GM23338 (cell line): ENCODE measurements around the gene SIRPG. TPM values are rescaled to one million over a fixed set of nuclear protein-coding genes. Genes with fewer than 3 reads are reported as not detected.

Experiments
- ATAC-seq: fragments of 200-7000 bp; cut with Tn5 transposase; 3 replicates; pipeline ENCODE4 v1.9.1; 2020
- DNase-seq: peaks from one replicate; pipeline ENCODE4 v3.0.0-alpha.2; 2015; ENCODE audit warnings: low spot score
- H2AFZ ChIP-seq: fragments of 200-600 bp; sonication (generic); 2 replicates; pipeline ENCODE4 v1.8.0; 2016; ENCODE audit warnings: antibody characterized with exemption, mild to moderate bottlenecking, moderate library complexity
- H3F3A ChIP-seq: fragments of 200-600 bp; sonication (generic); replicated peaks from 2 replicates; pipeline ENCODE4 v1.8.0; 2017; ENCODE audit warnings: antibody characterized with exemption, mixed run types, low read depth
- H3K27ac ChIP-seq: fragments of 200-600 bp; sonication (generic); 2 replicates; pipeline ENCODE4 v1.6.1; 2016; ENCODE audit warnings: low read depth
- H3K27me3 ChIP-seq: fragments of 200-600 bp; sonication (generic); 2 replicates; pipeline ENCODE4 v1.8.0; 2016; ENCODE audit warnings: mild to moderate bottlenecking, mixed run types, moderate library complexity; ENCODE audit not compliant: insufficient read depth
- H3K36me3 ChIP-seq: fragments of 200-600 bp; sonication (generic); 2 replicates; pipeline ENCODE4 v1.8.0; 2016; ENCODE audit warnings: mild to moderate bottlenecking; ENCODE audit not compliant: insufficient read depth
- H3K4me1 ChIP-seq: fragments of 200-600 bp; sonication (generic); 2 replicates; pipeline ENCODE4 v1.8.0; 2016; ENCODE audit warnings: mild to moderate bottlenecking, moderate library complexity; ENCODE audit not compliant: insufficient read depth
- H3K4me2 ChIP-seq: fragments of 200-600 bp; sonication (generic); 2 replicates; pipeline ENCODE4 v1.7.1; 2017; ENCODE audit warnings: mixed run types
- H3K4me3 ChIP-seq: fragments of 200-600 bp; sonication (generic); 2 replicates; pipeline ENCODE4 v1.6.1; 2016; ENCODE audit warnings: mixed run types
- H3K79me2 ChIP-seq: fragments of 200-600 bp; sonication (generic); replicated peaks from 2 replicates; pipeline ENCODE4 v1.8.0; 2017; ENCODE audit warnings: mild to moderate bottlenecking; ENCODE audit not compliant: insufficient read depth
- H3K9me2 ChIP-seq: fragments of 200-600 bp; sonication (generic); 2 replicates; pipeline ENCODE4 v1.8.0; 2017; ENCODE audit not compliant: insufficient read depth
- H4K20me1 ChIP-seq: fragments of 200-600 bp; sonication (generic); replicated peaks from 2 replicates; pipeline ENCODE4 v1.8.0; 2017; ENCODE audit warnings: mild to moderate bottlenecking; ENCODE audit not compliant: insufficient read depth
- H3K27ac Mint-ChIP-seq: 2 replicates; pipeline ENCODE4 v1.8.0; 2020; ENCODE audit warnings: inconsistent platforms, mild to moderate bottlenecking, moderate library complexity, mixed read lengths
- H3K27me3 Mint-ChIP-seq: 3 replicates; pipeline ENCODE4 v1.8.0; 2022; ENCODE audit warnings: low read depth, mild to moderate bottlenecking, moderate library complexity, mixed read lengths, inconsistent platforms; ENCODE audit not compliant: insufficient read depth, poor library complexity
- H3K36me3 Mint-ChIP-seq: 3 replicates; pipeline ENCODE4 v1.8.0; 2021; ENCODE audit warnings: low read depth, mild to moderate bottlenecking, inconsistent platforms, moderate library complexity, mixed read lengths
- H3K4me1 Mint-ChIP-seq: 3 replicates; pipeline ENCODE4 v1.8.0; 2020; ENCODE audit warnings: mild to moderate bottlenecking, inconsistent platforms, mixed read lengths
- H3K4me3 Mint-ChIP-seq: 3 replicates; pipeline ENCODE4 v1.8.0; 2021; ENCODE audit warnings: moderate library complexity, mild to moderate bottlenecking, inconsistent platforms, mixed read lengths
- H3K9me3 Mint-ChIP-seq: 3 replicates; pipeline ENCODE4 v1.8.0; 2020; ENCODE audit warnings: moderate library complexity, mild to moderate bottlenecking, inconsistent platforms, mixed read lengths
- EZH2 ChIP-seq: fragments of 200-600 bp; sonication (generic); IDR thresholded peaks from one replicate; pipeline ENCODE4 v1.8.0; 2017; ENCODE audit warnings: antibody characterized with exemption, mild to moderate bottlenecking, low read depth; ENCODE audit not compliant: unreplicated experiment
- EZH2phosphoT487 ChIP-seq: fragments of 200-600 bp; sonication (generic); IDR thresholded peaks from one replicate; pipeline ENCODE4 v1.8.1; 2018; ENCODE audit warnings: antibody characterized with exemption; ENCODE audit not compliant: unreplicated experiment
- JUNB ChIP-seq: IDR thresholded peaks from one replicate; pipeline ENCODE4 v1.6.1; 2016; ENCODE audit warnings: antibody characterized with exemption; ENCODE audit not compliant: unreplicated experiment
- NANOG ChIP-seq: IDR thresholded peaks from 2 replicates; pipeline ENCODE4 v1.6.1; 2016; ENCODE audit warnings: antibody characterized with exemption, borderline replicate concordance
- POLR2AphosphoS5 ChIP-seq: IDR thresholded peaks from 2 replicates; pipeline ENCODE4 v1.6.1; 2016; ENCODE audit warnings: antibody characterized with exemption, low read depth
- REST ChIP-seq: IDR thresholded peaks from one replicate; pipeline ENCODE4 v1.6.1; 2018; ENCODE audit warnings: antibody characterized with exemption; ENCODE audit not compliant: unreplicated experiment
- ZNF114 ChIP-seq: fragments of 250-450 bp; sonication (Bioruptor Pico); IDR thresholded peaks from 2 replicates; pipeline ENCODE4 v1.5.0; 2020; ENCODE audit warnings: mild to moderate bottlenecking, moderate library complexity
- ZNF331 ChIP-seq: fragments of 250-450 bp; sonication (Bioruptor Pico); IDR thresholded peaks from 2 replicates; pipeline ENCODE4 v1.5.0; 2020; ENCODE audit warnings: low read depth, mild to moderate bottlenecking, moderate library complexity
- polyA plus RNA-seq: library from polyadenylated mRNA; unstranded; fragments of >200 nt; fragmentation: Nextera tagmentation; extraction: Ambion mirVana; gene quantifications from 2 replicates; pipeline ENCODE4 v1.2.1, GENCODE V29; 2016
- total RNA-seq: library from RNA; depleted of rRNA; stranded (reverse); fragments of >200 nt; shearing (Covaris generic); gene quantifications from 2 replicates; pipeline ENCODE4 v1.2.3, GENCODE V29; 2014
- TF ChIP-seq, protein P1 (sequence below): fragments of 250-450 bp; sonication (Bioruptor Pico); IDR thresholded peaks from 2 replicates; pipeline ENCODE4 v1.5.0; 2020; ENCODE audit warnings: mild to moderate bottlenecking, moderate library complexity
- TF ChIP-seq, protein P2 (sequence below): IDR thresholded peaks from 2 replicates; pipeline ENCODE4 v1.6.1; 2016; ENCODE audit warnings: antibody characterized with exemption
- TF ChIP-seq, protein P3 (sequence below), 2 experiments: fragments of 200-600 bp in 1 of 2; sonication (generic) in 1 of 2; conservative IDR thresholded peaks; 2 replicates each; pipeline versions ENCODE4 v1.5.1 to v1.6.1; 2016 to 2017; ENCODE audit warnings: antibody characterized with exemption in 2 of 2, low read depth in 2 of 2, mild to moderate bottlenecking in 2 of 2, moderate library complexity in 1 of 2

SIRPG gene
- total and polyA plus RNA-seq, 2 experiments from 2014 or later, result not detected

GRCh38 chr20:1672728-1673127, 15.1 kb upstream of the SIRPG start:
- no peak for DNase-seq
- Histone ChIP-seq H3K4me3 (no peak overlapping the region), H3K79me2 (no peaks in the 10 kb centered on the region), H3F3A (no peaks in the 10 kb centered on the region), H3K4me2 (no peak overlapping the region), H3K9me2 (peaks cover 11% of the 10 kb centered on the region), H3K4me1 (no peaks in the 10 kb centered on the region), H3K27ac (no peak overlapping the region), H2AFZ (no peak overlapping the region), H4K20me1 (no peaks in the 10 kb centered on the region), H3K27me3 (no peaks in the 10 kb centered on the region), H3K36me3 (no peaks in the 10 kb centered on the region)
- H3K27me3 Mint-ChIP-seq, result no peaks in the 10 kb centered on the region
- no peak overlapping the region for H3K27ac Mint-ChIP-seq
- 0 out of 3 replicates have a peak, but pooled peaks cover 2% of the 10 kb centered on the region for H3K4me1 Mint-ChIP-seq
- H3K9me3 Mint-ChIP-seq, result peaks cover 11% of the 10 kb centered on the region; the same call in 2 of the 3 replicates
- peaks cover 3% of the 10 kb centered on the region; the same call in 1 of the 3 replicates for H3K36me3 Mint-ChIP-seq
- ATAC-seq, result no peak
- no peak for TF ChIP-seq JUNB
- TF ChIP-seq EZH2phosphoT487, result no peak
- TF ChIP-seq ZNF331 (CRISPR knock-in tag), result no peak
- TF ChIP-seq EZH2, result no peak
- TF ChIP-seq, protein P1, sequence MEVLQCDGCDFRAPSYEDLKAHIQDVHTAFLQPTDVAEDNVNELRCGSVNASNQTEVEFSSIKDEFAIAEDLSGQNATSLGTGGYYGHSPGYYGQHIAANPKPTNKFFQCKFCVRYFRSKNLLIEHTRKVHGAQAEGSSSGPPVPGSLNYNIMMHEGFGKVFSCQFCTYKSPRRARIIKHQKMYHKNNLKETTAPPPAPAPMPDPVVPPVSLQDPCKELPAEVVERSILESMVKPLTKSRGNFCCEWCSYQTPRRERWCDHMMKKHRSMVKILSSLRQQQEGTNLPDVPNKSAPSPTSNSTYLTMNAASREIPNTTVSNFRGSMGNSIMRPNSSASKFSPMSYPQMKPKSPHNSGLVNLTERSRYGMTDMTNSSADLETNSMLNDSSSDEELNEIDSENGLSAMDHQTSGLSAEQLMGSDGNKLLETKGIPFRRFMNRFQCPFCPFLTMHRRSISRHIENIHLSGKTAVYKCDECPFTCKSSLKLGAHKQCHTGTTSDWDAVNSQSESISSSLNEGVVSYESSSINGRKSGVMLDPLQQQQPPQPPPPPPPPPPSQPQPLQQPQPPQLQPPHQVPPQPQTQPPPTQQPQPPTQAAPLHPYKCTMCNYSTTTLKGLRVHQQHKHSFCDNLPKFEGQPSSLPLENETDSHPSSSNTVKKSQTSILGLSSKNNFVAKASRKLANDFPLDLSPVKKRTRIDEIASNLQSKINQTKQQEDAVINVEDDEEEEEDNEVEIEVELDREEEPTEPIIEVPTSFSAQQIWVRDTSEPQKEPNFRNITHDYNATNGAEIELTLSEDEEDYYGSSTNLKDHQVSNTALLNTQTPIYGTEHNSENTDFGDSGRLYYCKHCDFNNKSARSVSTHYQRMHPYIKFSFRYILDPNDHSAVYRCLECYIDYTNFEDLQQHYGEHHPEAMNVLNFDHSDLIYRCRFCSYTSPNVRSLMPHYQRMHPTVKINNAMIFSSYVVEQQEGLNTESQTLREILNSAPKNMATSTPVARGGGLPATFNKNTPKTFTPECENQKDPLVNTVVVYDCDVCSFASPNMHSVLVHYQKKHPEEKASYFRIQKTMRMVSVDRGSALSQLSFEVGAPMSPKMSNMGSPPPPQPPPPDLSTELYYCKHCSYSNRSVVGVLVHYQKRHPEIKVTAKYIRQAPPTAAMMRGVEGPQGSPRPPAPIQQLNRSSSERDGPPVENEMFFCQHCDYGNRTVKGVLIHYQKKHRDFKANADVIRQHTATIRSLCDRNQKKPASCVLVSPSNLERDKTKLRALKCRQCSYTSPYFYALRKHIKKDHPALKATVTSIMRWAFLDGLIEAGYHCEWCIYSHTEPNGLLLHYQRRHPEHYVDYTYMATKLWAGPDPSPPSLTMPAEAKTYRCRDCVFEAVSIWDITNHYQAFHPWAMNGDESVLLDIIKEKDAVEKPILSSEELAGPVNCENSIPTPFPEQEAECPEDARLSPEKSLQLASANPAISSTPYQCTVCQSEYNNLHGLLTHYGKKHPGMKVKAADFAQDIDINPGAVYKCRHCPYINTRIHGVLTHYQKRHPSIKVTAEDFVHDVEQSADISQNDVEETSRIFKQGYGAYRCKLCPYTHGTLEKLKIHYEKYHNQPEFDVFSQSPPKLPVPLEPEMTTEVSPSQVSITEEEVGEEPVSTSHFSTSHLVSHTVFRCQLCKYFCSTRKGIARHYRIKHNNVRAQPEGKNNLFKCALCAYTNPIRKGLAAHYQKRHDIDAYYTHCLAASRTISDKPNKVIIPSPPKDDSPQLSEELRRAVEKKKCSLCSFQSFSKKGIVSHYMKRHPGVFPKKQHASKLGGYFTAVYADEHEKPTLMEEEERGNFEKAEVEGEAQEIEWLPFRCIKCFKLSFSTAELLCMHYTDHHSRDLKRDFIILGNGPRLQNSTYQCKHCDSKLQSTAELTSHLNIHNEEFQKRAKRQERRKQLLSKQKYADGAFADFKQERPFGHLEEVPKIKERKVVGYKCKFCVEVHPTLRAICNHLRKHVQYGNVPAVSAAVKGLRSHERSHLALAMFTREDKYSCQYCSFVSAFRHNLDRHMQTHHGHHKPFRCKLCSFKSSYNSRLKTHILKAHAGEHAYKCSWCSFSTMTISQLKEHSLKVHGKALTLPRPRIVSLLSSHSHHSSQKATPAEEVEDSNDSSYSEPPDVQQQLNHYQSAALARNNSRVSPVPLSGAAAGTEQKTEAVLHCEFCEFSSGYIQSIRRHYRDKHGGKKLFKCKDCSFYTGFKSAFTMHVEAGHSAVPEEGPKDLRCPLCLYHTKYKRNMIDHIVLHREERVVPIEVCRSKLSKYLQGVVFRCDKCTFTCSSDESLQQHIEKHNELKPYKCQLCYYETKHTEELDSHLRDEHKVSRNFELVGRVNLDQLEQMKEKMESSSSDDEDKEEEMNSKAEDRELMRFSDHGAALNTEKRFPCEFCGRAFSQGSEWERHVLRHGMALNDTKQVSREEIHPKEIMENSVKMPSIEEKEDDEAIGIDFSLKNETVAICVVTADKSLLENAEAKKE (CRISPR knock-in tag), result no peak
- no peak for TF ChIP-seq ZNF114 (CRISPR knock-in tag)
- TF ChIP-seq REST, result no peak
- TF ChIP-seq, protein P2, sequence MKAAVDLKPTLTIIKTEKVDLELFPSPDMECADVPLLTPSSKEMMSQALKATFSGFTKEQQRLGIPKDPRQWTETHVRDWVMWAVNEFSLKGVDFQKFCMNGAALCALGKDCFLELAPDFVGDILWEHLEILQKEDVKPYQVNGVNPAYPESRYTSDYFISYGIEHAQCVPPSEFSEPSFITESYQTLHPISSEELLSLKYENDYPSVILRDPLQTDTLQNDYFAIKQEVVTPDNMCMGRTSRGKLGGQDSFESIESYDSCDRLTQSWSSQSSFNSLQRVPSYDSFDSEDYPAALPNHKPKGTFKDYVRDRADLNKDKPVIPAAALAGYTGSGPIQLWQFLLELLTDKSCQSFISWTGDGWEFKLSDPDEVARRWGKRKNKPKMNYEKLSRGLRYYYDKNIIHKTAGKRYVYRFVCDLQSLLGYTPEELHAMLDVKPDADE, result no peak
- TF ChIP-seq POLR2AphosphoS5, result no peak
- TF ChIP-seq, protein P3, sequence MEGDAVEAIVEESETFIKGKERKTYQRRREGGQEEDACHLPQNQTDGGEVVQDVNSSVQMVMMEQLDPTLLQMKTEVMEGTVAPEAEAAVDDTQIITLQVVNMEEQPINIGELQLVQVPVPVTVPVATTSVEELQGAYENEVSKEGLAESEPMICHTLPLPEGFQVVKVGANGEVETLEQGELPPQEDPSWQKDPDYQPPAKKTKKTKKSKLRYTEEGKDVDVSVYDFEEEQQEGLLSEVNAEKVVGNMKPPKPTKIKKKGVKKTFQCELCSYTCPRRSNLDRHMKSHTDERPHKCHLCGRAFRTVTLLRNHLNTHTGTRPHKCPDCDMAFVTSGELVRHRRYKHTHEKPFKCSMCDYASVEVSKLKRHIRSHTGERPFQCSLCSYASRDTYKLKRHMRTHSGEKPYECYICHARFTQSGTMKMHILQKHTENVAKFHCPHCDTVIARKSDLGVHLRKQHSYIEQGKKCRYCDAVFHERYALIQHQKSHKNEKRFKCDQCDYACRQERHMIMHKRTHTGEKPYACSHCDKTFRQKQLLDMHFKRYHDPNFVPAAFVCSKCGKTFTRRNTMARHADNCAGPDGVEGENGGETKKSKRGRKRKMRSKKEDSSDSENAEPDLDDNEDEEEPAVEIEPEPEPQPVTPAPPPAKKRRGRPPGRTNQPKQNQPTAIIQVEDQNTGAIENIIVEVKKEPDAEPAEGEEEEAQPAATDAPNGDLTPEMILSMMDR (conservative IDR thresholded peaks at IDR 0.05; ENCODE audit: low read depth in 2 of 2), result no peak
- no peak for TF ChIP-seq NANOG
- no peak overlapping the region for H3K4me3 Mint-ChIP-seq
